Stimulated activated CD4-positive, alpha-beta T cell treated with anti-CD3 and anti-CD28 coated beads, Interleukin-1b, Interleukin-23, amount 100 ng/mL, for 24 hours (primary cell): Measurements from ENCODE around the gene DFFA.
"Not testable (repeated sequence)": the region's sequence is repeated elsewhere in the genome, so short reads cannot be mapped to it uniquely, and the experiment has no call there.

Source experiments
- DNase-seq, 4 experiments: peaks; one replicate each; pipeline ENCODE4 v3.0.0-alpha.2; 2020; ENCODE audit warnings: low read depth in 4 of 4, low spot score in 1 of 4

The DFFA gene

GRCh38 chr1:10506046-10506676 lies 33.8 kb upstream of the DFFA start:
- DNase-seq, result not testable (repeated sequence)

- DNase-seq, result no peak
Measured at GRCh38 chr1:10504249-10504648, 31.9 kb upstream of the DFFA start.

- DNase-seq, result no peak
Measured at GRCh38 chr1:10502206-10502605, 29.9 kb upstream of the DFFA start.

- DNase-seq, result no peak
Measured at GRCh38 chr1:10498231-10498630, 25.9 kb upstream of the DFFA start.

- DNase-seq, result no peak
Measured at GRCh38 chr1:10497109-10497508, 24.8 kb upstream of the DFFA start.

- DNase-seq, result no peak
Measured at GRCh38 chr1:10495952-10496351, 23.6 kb upstream of the DFFA start.

GRCh38 chr1:10495475-10495817 lies 23.1 kb upstream of the DFFA start:
- DNase-seq, result no peak

GRCh38 chr1:10494754-10495474 lies 22.6 kb upstream of the DFFA start:
- peak; percentile 60 to 72 (median 69) for DNase-seq

GRCh38 chr1:10494418-10494753 lies 22.1 kb upstream of the DFFA start:
- DNase-seq, result no peak

- DNase-seq, result no peak
Measured at GRCh38 chr1:10490286-10490970, 18.1 kb upstream of the DFFA start.

- DNase-seq, result no peak
Measured at GRCh38 chr1:10489291-10490055, 17.1 kb upstream of the DFFA start.

- DNase-seq, result no peak
Measured at GRCh38 chr1:10484521-10484920, 12.2 kb upstream of the DFFA start.

GRCh38 chr1:10480614-10481013 lies 8.3 kb upstream of the DFFA start:
- DNase-seq, result no peak

- DNase-seq, result no peak
Measured at GRCh38 chr1:10479296-10479695, 7.0 kb upstream of the DFFA start.

- DNase-seq, result no peak
Measured at GRCh38 chr1:10475510-10475909, 3.2 kb upstream of the DFFA start.

GRCh38 chr1:10474613-10475507 lies 2.5 kb upstream of the DFFA start, which contains the start of gene PEX14:
PEX14 (plus strand) TSS chr1:10474950; CDS start chr1:10474967, 17 bp downstream.
- DNase-seq, result peak; percentile 63 to 85 (median 72)

- DNase-seq, result not testable (repeated sequence)
Measured at GRCh38 chr1:10474309-10474612, 1.9 kb upstream of the DFFA start.

GRCh38 chr1:10473145-10473765 lies 926 bp upstream of the DFFA start:
- no peak for DNase-seq

GRCh38 chr1:10471411-10472219 lies 714 bp downstream of the DFFA start:
- peak in 1 of 4 experiments; percentile 2 for DNase-seq

GRCh38 chr1:10470043-10470442 lies 2.3 kb downstream of the DFFA start:
- DNase-seq, result no peak
